SU-DHL-6 (cell line): ENCODE data around the gene SNCB.

ENCODE experiments used
- CTCF ChIP-seq: fragments of 200-600 bp; sonication (generic); IDR thresholded peaks from one replicate; pipeline ENCODE4 v1.5.1; 2017; ENCODE audit warnings: antibody characterized with exemption, mild to moderate bottlenecking, low read length, moderate library complexity; ENCODE audit not compliant: insufficient read depth, poor library complexity, severe bottlenecking
- EZH2phosphoT487 ChIP-seq: fragments of 200-600 bp; sonication (generic), shearing (Covaris generic); conservative IDR thresholded peaks from 2 replicates; pipeline ENCODE4 v1.6.1; 2018; ENCODE audit warnings: mild to moderate bottlenecking, antibody characterized with exemption, low read length, moderate library complexity, mixed read lengths

GRCh38 chr5:176632745-176633144, 2.4 kb upstream of the SNCB start:
- TF ChIP-seq CTCF: no peak
- TF ChIP-seq EZH2phosphoT487: no peak
